ENCODE results near the gene ALPK3. TPM values are rescaled to one million over a fixed set of nuclear protein-coding genes. Genes with fewer than 3 reads are reported as not detected.

Gene ALPK3
- total RNA-seq, 1 experiment from 2014 or later: 16.5 TPM

DNA sequence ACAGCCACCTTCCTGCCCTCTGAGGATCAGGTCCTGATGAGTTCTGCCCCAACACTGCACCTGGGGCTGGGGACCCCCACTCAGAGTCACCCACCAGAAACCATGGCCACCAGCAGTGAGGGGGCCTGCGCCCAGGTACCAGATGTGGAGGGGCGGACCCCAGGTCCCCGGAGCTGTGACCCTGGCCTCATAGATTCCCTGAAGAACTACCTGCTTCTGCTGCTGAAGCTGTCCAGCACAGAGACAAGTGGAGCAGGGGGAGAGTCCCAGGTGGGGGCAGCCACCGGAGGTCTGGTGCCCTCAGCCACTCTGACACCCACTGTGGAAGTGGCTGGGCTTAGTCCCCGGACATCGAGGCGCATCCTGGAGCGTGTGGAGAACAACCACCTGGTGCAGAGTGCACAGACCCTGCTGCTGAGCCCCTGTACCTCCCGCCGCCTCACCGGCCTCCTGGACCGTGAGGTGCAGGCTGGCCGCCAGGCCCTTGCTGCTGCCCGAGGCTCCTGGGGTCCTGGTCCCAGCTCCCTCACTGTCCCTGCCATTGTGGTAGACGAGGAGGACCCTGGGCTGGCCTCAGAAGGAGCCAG lies 40.4 kb downstream of the ALPK3 start (continued):
- TF ChIP-seq, protein P1, sequence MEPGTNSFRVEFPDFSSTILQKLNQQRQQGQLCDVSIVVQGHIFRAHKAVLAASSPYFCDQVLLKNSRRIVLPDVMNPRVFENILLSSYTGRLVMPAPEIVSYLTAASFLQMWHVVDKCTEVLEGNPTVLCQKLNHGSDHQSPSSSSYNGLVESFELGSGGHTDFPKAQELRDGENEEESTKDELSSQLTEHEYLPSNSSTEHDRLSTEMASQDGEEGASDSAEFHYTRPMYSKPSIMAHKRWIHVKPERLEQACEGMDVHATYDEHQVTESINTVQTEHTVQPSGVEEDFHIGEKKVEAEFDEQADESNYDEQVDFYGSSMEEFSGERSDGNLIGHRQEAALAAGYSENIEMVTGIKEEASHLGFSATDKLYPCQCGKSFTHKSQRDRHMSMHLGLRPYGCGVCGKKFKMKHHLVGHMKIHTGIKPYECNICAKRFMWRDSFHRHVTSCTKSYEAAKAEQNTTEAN (CRISPR knock-in tag; IDR thresholded peaks at IDR 0.05): no peak
- TF ChIP-seq ZNF263 (CRISPR knock-in tag; IDR thresholded peaks at IDR 0.05; ENCODE audit: low read depth) (no peak), MLX (CRISPR knock-in tag; IDR thresholded peaks at IDR 0.05) (no peak), ETV6 (CRISPR knock-in tag; IDR thresholded peaks at IDR 0.05) (no peak), NR2C2 (CRISPR knock-in tag; IDR thresholded peaks at IDR 0.05) (no peak), CREM (CRISPR knock-in tag; IDR thresholded peaks at IDR 0.05) (no peak), SMAD3 (CRISPR knock-in tag; IDR thresholded peaks at IDR 0.05; ENCODE audit: borderline replicate concordance) (no peak)

GRCh38 chr15:84858231-84858630 lies 41.1 kb downstream of the ALPK3 start:
- ATAC-seq (no peak), DNase-seq (ENCODE audit: low spot score) (no peak)
- Mint-ChIP-seq H3K27ac (no peak overlapping the region), H3K4me3 (no peak overlapping the region), H3K4me1 (no peaks in the 10 kb centered on the region), H3K27me3 (ENCODE audit: low read depth) (no peaks in the 10 kb centered on the region), H3K9me3 (no peaks in the 10 kb centered on the region), H3K36me3 (peaks cover 4% of the 10 kb centered on the region)
- ChIA-PET CTCF (interaction anchor here (0.9 kb wide), 1 partner anchor 19 kb away, joined by 3 read pairs; no protein-coding TSS in a partner anchor), POLR2A (no interaction called here)
- TF ChIP-seq, protein P1 (CRISPR knock-in tag; IDR thresholded peaks at IDR 0.05): no peak
- TF ChIP-seq ZBTB21 (CRISPR knock-in tag; IDR thresholded peaks at IDR 0.05; ENCODE audit: borderline replicate concordance): no peak
- TF ChIP-seq, protein P2, sequence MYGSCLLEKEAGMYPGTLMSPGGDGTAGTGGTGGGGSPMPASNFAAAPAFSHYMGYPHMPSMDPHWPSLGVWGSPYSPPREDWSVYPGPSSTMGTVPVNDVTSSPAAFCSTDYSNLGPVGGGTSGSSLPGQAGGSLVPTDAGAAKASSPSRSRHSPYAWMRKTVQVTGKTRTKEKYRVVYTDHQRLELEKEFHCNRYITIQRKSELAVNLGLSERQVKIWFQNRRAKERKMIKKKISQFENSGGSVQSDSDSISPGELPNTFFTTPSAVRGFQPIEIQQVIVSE (CRISPR knock-in tag; IDR thresholded peaks at IDR 0.05; ENCODE audit: borderline replicate concordance): no peak
- TF ChIP-seq GTF2I (CRISPR knock-in tag; conservative IDR thresholded peaks at IDR 0.05): no peak
- TF ChIP-seq E2F5 (CRISPR knock-in tag; IDR thresholded peaks at IDR 0.05): no peak
- TF ChIP-seq CBFB (CRISPR knock-in tag; IDR thresholded peaks at IDR 0.05; ENCODE audit: low read depth): no peak
- no peak for TF ChIP-seq RELA (CRISPR knock-in tag; IDR thresholded peaks at IDR 0.05; ENCODE audit: borderline replicate concordance)
- no peak for TF ChIP-seq SP1 (CRISPR knock-in tag; conservative IDR thresholded peaks at IDR 0.05)
- no peak for TF ChIP-seq CTCF (IDR thresholded peaks at IDR 0.05)
- TF ChIP-seq ZSCAN18 (CRISPR knock-in tag; IDR thresholded peaks at IDR 0.05): no peak
- TF ChIP-seq ATF1 (CRISPR knock-in tag; IDR thresholded peaks at IDR 0.05): no peak
- TF ChIP-seq RORB (CRISPR knock-in tag; IDR thresholded peaks at IDR 0.05): no peak
- TF ChIP-seq, protein P3, sequence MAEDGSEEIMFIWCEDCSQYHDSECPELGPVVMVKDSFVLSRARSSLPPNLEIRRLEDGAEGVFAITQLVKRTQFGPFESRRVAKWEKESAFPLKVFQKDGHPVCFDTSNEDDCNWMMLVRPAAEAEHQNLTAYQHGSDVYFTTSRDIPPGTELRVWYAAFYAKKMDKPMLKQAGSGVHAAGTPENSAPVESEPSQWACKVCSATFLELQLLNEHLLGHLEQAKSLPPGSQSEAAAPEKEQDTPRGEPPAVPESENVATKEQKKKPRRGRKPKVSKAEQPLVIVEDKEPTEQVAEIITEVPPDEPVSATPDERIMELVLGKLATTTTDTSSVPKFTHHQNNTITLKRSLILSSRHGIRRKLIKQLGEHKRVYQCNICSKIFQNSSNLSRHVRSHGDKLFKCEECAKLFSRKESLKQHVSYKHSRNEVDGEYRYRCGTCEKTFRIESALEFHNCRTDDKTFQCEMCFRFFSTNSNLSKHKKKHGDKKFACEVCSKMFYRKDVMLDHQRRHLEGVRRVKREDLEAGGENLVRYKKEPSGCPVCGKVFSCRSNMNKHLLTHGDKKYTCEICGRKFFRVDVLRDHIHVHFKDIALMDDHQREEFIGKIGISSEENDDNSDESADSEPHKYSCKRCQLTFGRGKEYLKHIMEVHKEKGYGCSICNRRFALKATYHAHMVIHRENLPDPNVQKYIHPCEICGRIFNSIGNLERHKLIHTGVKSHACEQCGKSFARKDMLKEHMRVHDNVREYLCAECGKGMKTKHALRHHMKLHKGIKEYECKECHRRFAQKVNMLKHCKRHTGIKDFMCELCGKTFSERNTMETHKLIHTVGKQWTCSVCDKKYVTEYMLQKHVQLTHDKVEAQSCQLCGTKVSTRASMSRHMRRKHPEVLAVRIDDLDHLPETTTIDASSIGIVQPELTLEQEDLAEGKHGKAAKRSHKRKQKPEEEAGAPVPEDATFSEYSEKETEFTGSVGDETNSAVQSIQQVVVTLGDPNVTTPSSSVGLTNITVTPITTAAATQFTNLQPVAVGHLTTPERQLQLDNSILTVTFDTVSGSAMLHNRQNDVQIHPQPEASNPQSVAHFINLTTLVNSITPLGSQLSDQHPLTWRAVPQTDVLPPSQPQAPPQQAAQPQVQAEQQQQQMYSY (CRISPR knock-in tag; IDR thresholded peaks at IDR 0.05): no peak
- no peak for TF ChIP-seq KAT7 (CRISPR knock-in tag; IDR thresholded peaks at IDR 0.05; ENCODE audit: borderline replicate concordance)
- TF ChIP-seq ZNF138 (CRISPR knock-in tag; conservative IDR thresholded peaks at IDR 0.05): no peak
- no peak for TF ChIP-seq PRRX2 (CRISPR knock-in tag; IDR thresholded peaks at IDR 0.05)
- TF ChIP-seq ATF3 (CRISPR knock-in tag; conservative IDR thresholded peaks at IDR 0.05): no peak
- no peak for TF ChIP-seq EMX1 (CRISPR knock-in tag; IDR thresholded peaks at IDR 0.05)
